ENCODE data around the gene TOM1L2.

TOM1L2 gene

GRCh38 chr17:17830740-17831207 lies 141.4 kb downstream of the TOM1L2 start:
- no peak for DNase-seq

DNA sequence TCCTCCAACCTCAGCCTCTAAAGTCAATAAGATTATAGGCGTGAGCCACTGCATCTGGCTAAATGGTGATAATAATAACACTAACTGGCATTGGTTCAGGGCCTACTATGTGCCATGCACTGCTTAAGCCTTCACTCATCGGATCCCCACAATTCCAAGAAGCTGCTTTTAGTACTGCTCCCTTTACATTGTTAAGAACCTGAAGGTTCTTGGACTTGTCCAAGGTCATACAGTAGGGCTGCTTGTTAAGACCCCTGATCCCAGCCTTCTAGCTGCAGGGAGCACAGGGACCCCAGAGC lies 142.0 kb downstream of the TOM1L2 start:
- no peak for DNase-seq

GRCh38 chr17:17827826-17828621 lies 144.2 kb downstream of the TOM1L2 start:
- DNase-seq: no peak

DNA sequence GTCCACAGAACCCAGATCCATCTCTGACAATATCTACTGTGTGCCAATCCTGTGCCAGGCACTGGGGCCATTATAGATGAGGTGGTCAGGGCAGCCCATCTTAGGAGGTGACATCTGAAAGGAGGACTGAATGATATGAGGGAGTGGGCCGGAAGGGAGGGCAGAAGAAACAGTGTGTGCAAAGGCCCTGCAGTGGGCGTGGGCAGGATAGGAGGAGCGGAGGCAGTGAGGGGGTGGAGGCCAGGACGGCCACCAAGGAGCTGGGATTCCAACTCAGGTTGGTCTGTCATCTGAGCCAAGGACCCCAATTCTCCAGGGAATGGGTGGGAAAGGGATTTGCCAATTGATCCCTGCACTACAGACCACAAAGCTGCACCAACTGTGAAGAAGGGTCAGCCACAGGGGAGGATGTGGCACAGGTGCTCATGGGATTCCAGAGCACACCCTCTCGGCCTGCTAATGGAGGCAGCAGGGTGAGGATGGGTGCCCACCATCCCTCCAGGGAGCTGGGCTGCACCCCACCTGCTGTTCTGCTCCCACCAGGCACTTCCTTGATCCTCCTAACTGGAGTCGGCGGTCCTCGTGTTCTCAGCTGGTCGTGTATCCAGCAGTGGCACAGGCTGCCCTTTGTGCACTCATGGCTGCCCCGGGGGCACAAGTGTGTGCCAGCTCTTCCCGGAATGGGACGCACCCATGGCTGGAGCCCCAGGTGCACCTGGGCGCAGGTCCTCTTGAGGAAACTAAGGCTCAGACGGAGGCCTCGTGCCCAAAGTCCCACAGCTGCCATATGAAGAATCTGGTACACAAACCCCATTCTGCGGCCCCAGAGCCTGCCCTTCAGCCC lies 145.0 kb downstream of the TOM1L2 start:
- DNase-seq: no peak

DNA sequence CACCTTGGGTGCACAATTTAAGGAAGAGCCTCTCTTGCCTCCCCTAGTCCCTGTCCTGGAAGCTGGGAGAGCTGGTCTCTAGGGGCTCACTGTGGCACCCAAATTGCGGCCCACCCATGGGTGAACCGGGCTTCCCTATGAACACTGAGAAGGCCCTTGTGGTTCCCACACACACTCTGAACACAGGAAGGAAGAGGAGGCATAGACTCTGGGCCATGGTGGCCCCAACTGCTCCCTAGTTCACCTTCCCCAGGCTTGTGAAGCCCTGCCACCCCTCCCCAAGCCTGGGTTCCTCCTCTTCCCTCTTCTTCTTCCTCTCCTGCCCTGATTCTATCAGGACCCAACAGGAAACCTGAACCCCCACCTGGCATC lies 145.9 kb downstream of the TOM1L2 start:
- no peak for DNase-seq

- DNase-seq: no peak
These were observed 147.2 kb downstream of the TOM1L2 start for GRCh38 chr17:17824783-17825614.

DNA sequence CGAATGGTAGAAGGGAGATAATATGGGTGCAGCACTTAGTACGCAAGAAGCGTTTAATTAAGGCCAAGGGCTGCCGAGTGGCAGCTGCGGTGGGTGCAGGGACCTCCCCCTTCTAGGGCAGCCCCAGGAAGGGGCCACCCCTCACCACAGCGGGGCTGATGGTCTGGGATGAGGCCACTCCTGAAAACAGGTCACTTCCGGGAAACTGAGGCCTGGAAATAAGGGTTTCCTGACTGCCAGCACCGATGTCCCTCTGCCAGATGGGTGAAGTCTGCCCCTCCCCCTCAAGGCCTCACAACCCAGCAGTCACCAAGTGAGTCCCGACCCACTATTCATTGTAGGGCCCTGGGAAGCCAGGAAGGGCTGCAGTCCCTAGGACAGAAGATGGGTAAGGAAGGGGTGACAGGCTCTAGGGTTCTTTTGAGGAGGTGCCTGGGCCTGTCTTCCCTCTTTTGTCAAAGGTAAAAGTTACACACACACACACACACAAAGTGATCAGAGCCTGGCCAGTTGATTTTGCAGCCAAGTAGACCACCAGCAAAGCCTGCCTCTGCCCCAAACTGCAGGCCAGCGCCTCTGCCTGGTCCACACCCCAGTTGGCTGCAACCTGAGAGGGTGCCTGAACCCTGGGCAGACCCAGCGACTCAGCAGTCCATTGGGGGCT lies 147.9 kb downstream of the TOM1L2 start:
- no peak for DNase-seq

DNA sequence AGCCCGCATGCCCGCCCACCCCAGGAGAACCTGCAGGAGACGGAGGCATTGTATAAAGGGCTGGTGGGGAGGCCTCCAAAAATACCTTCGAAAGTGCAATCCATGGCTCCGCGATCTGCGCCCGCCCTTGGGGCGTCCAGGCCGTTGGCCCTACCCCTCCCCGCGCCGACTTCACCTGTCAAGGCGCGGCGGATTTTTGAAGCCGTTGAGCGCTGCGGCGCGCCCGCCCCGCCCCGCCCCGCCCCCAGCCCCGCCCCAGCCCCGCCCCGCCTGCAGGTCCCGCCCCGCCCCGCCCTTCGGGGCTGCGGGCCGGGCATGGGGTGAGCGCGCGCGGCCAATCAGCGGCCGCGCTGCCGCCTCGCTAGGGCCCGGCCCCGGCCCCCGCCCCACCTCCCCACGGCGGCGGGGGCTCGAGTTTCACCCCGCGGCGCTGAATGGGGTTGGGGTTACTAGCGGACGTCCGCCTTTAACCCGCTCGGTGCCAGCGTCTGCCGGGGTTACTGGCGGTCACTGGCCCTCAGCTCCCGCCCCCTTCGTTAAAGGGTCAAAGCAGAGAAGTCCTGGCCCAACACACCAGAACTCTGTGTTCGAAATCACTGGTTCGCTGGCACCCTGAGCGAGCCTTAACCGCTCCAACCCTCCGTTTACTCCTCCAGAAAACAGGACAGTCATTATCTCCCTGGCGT lies 148.6 kb downstream of the TOM1L2 start:
- peak; percentile 73 for DNase-seq

DNA sequence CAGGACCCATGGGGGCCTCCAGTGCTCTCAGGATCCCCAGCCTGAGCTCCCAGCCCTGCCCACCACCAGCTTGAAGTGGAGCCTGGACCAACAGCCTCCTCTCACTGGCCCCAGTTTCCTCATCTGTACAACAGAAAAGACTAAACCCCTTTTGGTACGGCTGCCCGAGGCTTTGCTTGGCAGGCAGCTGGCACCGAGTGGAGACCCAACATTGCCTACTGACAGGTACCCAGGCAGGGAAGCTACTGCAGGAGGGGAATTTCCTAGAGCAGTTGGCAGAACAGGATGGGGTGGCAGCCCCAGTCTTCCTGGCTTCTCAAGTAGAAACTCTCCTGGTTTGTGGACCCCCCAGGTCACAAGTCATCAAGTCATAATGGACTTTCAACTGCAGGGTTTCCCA lies 149.6 kb downstream of the TOM1L2 start:
- DNase-seq: no peak

GRCh38 chr17:17822189-17822588 lies 150.0 kb downstream of the TOM1L2 start:
- no peak for DNase-seq

- DNase-seq: no peak
These were observed 151.6 kb downstream of the TOM1L2 start for GRCh38 chr17:17820463-17821158.

- DNase-seq: no peak
These were observed 152.2 kb downstream of the TOM1L2 start for GRCh38 chr17:17820046-17820445.

DNA sequence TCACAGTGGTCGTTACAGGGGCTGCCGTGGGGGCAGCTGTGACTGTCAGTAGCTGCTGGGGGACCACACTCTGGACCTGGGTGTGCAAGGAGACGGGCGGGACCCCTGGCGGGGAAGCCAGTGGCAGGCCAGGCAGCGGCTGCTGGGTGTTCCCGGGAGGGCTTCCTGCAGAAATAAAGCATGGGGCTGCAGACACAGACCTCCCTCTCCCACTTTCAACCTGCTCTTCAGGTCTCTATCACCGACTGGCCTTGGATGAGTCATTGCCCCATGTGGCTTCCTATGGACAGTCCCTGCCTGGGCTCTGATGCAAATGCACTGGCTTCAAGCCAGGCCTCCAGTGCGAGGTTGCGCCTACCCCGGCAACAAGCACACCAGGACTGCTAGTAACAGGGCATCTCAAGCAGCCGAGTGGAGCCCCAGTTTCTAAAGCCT lies 152.6 kb downstream of the TOM1L2 start:
- peak; percentile 33 for DNase-seq

DNA sequence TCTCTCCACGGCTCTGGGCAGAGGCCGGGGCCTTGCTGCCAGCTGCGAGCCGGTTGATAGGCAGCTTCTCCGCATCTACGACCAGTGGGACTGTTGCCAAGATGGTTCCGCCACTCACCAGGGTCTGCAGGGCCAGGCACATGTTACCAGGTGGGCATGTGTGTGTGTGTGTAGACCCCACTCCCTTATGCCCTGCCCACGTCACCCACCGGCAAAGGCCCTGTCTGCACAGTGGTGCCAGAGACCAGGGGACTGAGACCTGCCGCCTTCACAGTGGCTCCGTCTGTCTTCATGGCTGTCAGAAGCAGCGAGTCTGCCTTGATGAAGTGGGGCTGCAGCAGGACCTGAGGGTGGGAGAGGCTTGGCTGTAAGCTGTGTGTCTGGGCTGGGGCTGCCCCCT lies 153.1 kb downstream of the TOM1L2 start:
- no peak for DNase-seq

DNA sequence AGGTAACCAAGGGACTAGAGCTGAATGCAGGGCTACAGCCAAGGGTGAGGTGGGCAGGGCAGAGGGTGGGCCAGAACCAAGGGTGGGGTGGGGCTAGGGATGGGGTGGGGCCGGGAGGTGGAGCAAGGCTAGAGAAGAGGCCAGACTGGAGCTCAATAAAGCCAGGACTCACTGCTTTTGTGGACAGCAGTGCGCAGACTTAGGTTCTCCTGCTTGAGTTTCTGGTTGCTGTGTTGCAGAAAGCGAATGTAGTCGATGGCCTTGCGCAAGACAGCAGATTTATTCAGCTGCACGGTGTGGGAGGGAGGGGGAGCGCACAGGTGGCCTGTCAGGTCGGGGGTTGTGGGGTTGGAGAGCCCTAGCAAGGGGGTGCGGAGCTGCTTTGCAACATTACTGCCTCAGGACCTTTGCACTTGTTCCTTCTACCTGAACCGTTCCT lies 154.1 kb downstream of the TOM1L2 start:
- DNase-seq: no peak

- DNase-seq: no peak
These were observed 154.7 kb downstream of the TOM1L2 start for GRCh38 chr17:17817552-17817947.

- DNase-seq: no peak
These were observed 155.2 kb downstream of the TOM1L2 start for GRCh38 chr17:17816831-17817551.

- DNase-seq: no peak
These were observed 155.9 kb downstream of the TOM1L2 start for GRCh38 chr17:17816240-17816814.

DNA sequence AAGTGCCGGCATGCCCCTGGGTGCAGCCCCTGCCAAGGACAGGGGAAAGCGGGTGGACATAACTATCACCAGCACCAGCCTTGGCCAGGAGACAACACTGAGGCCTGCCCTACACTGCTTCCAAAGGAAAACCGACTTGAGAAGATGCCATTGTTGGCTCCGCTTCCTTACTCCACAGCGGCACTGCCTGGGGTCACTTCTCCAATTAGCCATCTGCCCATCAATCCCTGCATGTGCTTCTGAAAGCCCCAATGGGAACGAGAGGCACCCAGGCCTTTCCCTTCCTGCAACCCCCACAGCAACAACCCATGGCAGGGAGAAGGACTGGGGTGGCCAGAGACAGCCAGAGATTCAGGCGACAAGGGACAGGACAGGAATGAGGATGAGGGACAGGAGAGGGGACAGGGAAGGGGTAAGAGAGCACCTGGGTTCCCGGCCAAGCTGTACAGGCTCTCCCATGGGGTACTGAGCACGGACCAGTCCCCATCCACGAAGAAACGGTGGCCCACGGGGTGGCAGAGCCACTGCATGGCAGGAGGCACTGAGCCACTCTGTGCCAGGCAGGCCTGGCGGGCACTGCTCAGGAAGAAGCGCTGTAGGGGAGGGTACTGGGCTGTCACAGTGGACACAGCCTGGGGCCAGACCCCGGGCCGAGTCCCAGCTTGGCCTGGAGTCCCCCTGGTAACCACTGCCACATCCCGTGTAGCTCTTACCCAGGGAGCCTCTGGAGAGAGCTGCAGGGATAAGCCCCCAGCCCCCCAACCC lies 156.6 kb downstream of the TOM1L2 start:
- no peak for DNase-seq

DNA sequence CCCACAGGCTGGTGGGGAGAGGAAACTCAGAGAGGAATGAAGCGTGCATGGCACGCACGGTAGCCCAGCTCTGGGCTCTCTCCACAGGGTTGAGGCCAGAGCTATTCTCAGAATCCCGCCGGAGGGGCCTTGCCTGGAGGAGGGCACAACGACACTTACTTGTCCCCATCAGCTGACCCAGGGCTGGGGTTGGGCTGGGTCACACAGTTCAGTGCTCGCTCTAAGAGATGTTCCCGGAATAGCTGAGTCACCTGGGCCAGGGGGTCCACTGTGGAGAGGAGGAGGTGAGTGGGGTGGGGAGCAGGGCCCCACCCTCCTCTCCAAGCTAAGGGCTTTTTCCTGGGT lies 157.2 kb downstream of the TOM1L2 start:
- DNase-seq: no peak

Data from effector CD4-positive, alpha-beta T cell (primary cell).